ENCODE measurements around the gene LGR6.
A peak's percentile ranks its signal among the peaks of the same experiment; 100 is the strongest.

LGR6 gene

GRCh38 chr1:202154148-202154765, 39.3 kb upstream of the LGR6 start:
- DNase-seq (ENCODE audit: low read depth), result no peak
- no peak overlapping the region for H3K4me3 ChIP-seq (replicated peaks; ENCODE audit: low read depth, low read length)
- no peak for TF ChIP-seq CTCF (IDR thresholded peaks at IDR 0.05; ENCODE audit: low read length, missing control alignments)

GRCh38 chr1:202154766-202155477, 38.7 kb upstream of the LGR6 start:
- H3K4me3 ChIP-seq (replicated peaks; ENCODE audit: low read depth, low read length), result no peak overlapping the region
- DNase-seq (ENCODE audit: low read depth), result peak; percentile 76
- peak; percentile 66 for TF ChIP-seq CTCF (IDR thresholded peaks at IDR 0.05; ENCODE audit: low read length, missing control alignments)

- no peak for TF ChIP-seq CTCF (IDR thresholded peaks at IDR 0.05; ENCODE audit: low read length, missing control alignments)
- no peak overlapping the region for H3K4me3 ChIP-seq (replicated peaks; ENCODE audit: low read depth, low read length)
- DNase-seq (ENCODE audit: low read depth), result no peak
Measured at GRCh38 chr1:202155478-202156021, 38.0 kb upstream of the LGR6 start.

- TF ChIP-seq CTCF (IDR thresholded peaks at IDR 0.05; ENCODE audit: low read length, missing control alignments), result no peak
- no peak overlapping the region for H3K4me3 ChIP-seq (replicated peaks; ENCODE audit: low read depth, low read length)
- no peak for DNase-seq (ENCODE audit: low read depth)
Measured at GRCh38 chr1:202156590-202156989, 37.0 kb upstream of the LGR6 start.

- DNase-seq (ENCODE audit: low read depth), result no peak
- H3K4me3 ChIP-seq (replicated peaks; ENCODE audit: low read depth, low read length), result no peak overlapping the region
- TF ChIP-seq CTCF (IDR thresholded peaks at IDR 0.05; ENCODE audit: low read length, missing control alignments), result no peak
Measured at GRCh38 chr1:202157945-202158344, 35.7 kb upstream of the LGR6 start.

- no peak for DNase-seq (ENCODE audit: low read depth)
- H3K4me3 ChIP-seq (replicated peaks; ENCODE audit: low read depth, low read length), result no peak overlapping the region
Measured at GRCh38 chr1:202158810-202159533, 34.6 kb upstream of the LGR6 start.

More at GRCh38 chr1:202158810-202159533, 34.6 kb upstream of the LGR6 start:
- TF ChIP-seq CTCF (IDR thresholded peaks at IDR 0.05; ENCODE audit: low read length, missing control alignments), result no peak
